Superior temporal gyrus (tissue), 1 donor: Measurements from ENCODE around the gene HPCA.
A peak's percentile ranks its signal among the peaks of the same experiment; 100 is the strongest.

Experiments
- DNase-seq: peaks from one replicate; pipeline ENCODE4 v3.0.0-alpha.2; 2016; ENCODE audit errors: extremely low spot score

HPCA gene

GRCh38 chr1:32886004-32886827, at the start of gene HPCA:
HPCA (plus strand) TSS chr1:32886491; CDS start chr1:32888899, 2,408 bp downstream.
- no peak for DNase-seq

DNA sequence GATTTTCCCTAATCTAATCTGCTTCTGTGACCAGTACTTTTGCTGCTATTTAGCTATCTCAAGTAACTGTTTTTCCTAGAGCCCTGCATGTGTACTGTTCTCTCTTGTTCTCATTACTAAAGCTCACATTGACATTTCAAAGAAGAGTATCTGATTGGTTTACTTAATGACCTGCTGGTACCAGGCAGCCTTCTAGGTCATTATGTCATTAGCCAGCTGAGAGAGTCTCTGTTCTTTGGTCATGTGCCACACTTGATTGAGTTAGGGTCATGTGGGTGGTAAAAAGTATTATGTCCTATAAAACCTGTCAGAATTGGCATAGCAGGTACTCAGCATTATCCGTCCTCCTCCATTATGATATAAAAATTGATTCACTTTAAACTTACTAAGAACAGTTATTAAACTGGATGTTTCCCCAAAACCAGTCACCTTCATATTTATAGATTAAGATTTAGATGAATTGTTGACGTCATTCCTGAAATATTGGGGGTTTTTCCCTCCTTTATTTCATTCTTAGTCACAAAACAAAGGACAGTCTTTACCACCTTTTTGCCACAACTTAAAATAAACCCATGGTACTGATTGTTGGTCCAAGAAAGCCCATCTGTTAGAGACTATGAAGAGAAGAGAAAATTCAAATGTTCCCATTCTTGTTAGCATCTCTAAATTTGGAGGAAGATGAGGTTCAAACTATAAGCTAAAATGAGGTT, 37.8 kb upstream of the HPCA start:
- no peak for DNase-seq

GRCh38 chr1:32855861-32856617, 30.3 kb upstream of the HPCA start:
- DNase-seq, result no peak

- DNase-seq, result no peak
These were observed 28.2 kb upstream of the HPCA start for GRCh38 chr1:32858136-32858535.

DNA sequence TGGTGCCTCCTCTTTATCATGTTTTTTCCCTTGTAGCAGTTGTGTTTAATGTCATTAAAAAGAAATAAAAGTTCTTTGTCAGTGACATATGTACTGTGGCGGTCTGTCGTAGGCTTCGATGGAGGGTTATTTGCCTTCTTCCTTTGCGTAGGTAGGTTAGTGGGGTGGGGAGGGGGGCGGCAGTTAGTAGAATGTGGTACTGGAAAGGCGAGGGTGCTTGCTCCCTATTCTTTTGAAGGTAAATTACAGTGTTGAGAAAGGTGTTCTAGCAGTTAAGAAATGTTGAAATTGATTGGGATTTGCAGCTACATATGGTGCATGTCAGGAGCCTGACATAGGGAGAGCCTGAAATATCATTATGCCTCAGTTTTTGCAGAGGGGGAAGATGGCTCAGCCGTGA, 27.5 kb upstream of the HPCA start:
- DNase-seq, result no peak

- DNase-seq, result no peak
These were observed 26.4 kb upstream of the HPCA start for GRCh38 chr1:32859915-32860314.

DNA sequence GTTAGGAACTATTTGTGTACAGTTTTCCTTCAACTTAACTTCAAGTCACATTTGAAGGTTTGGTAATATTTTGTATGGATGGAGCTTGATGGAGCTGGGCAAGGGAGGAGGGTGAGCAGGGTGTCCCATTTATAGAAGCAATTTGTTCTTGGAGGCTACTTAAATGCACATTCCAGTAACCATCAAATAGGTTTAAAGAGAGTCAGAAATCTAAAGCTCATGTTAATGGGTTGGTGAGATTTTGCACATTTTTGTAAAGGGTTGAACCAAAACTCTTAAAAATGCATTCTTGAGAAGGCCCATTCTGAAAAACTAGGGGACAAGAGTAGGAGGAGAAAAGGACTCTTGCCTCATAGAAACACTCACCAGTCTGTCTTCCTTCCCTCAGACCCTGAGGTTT, 25.7 kb upstream of the HPCA start:
- no peak for DNase-seq

DNA sequence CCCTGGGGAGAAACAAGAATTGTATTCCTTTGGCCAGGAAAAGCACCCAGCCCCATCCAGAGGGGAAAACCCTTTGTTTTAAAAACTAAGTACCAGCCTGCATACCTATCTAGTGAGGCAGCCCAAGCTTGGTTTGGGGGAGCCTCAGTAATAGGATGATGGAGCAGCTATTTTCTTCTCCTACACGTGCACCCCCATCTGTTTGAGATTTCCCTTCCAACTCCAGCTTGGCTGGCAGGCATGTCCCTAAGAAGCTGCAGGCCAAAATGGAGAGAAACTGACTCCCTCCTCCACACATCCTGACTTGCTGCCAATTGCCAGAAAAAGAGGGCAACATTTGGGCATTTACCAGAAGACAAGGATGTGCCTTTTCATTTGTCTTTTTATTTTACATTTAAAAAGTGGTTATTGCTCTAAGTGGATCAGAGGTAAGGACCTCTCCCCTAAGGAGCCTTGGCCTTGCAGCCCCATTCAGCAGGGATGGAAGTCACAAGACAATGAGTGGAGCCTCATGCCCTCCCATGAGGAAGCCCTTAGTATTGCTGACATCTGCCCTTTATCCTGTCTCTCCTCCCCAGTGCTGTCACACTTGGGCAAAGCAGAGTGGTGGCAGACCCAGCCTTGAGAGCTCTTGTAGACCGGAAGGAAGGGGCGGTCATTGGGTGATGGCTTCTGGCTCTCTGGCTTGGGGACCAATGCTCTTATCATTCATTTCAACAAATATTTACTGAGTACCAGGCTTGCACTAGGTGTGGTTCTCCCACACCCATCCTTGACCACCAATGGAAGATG, 24.2 kb upstream of the HPCA start:
- peak; percentile 70 for DNase-seq

- no peak for DNase-seq
These were observed 22.9 kb upstream of the HPCA start for GRCh38 chr1:32863218-32863880.

GRCh38 chr1:32863881-32864245, 22.4 kb upstream of the HPCA start:
- DNase-seq, result no peak

DNA sequence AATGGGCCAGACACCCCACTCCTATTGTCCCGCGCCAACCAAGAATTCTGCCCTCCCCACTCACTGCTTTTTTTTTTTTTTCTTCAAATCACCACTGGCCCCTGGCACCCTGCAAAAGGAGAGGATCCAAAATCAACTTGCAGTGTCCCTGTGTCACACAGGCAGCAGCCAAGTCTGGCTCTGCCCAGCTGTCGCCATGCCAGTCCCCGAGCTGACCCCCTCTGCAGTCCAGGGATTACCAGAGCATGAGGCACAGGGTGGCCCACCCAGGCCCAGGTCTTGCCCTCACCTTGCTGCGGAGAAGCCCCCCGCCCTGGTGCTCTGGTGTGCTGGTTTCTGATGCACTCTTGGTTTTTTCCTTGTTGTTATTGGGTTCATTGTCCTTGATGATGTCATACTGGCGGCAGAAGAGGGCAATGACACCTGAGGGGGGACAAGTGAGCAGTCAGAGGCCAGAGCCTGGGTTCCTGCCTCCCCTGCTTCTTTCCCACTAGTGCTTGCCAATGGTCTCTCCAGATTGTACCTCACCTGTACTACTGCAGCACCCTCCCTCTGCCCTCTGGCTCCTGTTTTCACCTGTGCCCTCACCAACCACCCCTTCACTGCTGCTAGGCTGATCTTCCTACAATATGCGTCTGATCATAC, 21.8 kb upstream of the HPCA start:
- DNase-seq, result no peak

- no peak for DNase-seq
These were observed 20.5 kb upstream of the HPCA start for GRCh38 chr1:32865639-32866405.

- no peak for DNase-seq
These were observed 19.1 kb upstream of the HPCA start for GRCh38 chr1:32867151-32867550.

- no peak for DNase-seq
These were observed 18.6 kb upstream of the HPCA start for GRCh38 chr1:32867671-32868070.

GRCh38 chr1:32868085-32868484, 18.2 kb upstream of the HPCA start:
- DNase-seq, result no peak

- no peak for DNase-seq
These were observed 17.4 kb upstream of the HPCA start for GRCh38 chr1:32868806-32869455.

- DNase-seq, result no peak
These were observed 16.2 kb upstream of the HPCA start for GRCh38 chr1:32869923-32870614.

DNA sequence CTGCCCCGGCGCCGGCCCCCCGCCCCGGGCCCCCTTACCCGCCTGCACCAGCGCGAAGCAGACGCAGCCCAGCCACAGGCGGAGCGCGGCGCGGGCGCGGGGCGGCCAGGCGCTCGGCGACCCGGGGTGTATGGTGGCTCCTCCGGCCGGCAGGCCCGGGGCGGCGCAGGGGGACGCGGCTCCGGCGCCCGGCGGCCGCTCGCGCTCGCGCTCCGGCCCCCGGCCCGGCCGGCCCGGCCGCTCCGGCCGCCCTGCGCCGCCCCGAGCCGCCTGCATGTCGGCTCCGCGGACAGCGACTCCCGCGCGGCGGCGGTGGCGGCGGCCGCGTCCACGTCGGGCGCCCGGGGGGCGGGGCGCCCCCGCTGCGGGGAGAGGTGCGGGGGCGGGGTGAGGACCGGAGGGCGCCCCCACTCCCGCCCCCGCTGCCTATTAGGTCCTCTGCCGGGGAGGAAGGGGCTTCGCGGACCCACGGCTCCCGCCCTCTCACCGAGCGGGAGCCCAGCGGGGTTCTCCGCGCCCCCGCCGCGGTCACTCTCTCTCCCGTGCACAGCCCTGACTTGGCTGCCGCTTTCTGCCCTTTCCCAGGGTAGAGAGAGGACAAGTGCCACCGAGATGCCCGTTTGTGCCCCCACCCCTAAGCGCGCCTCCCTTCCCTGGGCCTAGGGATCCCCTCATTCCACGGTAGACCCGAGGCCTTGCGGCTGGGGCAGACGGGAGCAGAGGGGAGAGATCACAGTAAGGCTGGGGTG, 15.5 kb upstream of the HPCA start, which contains the start of gene FNDC5:
Gene FNDC5 (minus strand): TSS at position 298 of the 749 bp plus-strand sequence.
- DNase-seq, result no peak
